GM13977 (cell line): ENCODE results near the gene DENND4A.

Experiments
- DNase-seq: peaks from one replicate; pipeline ENCODE4 v3.0.0; 2012; ENCODE audit warnings: low spot score
- in situ Hi-C: fragments of 300-500 bp; cut with MboI; formaldehyde crosslinking; loops from one replicate; pipeline ENCODE4 v1.12.0; 2022; ENCODE audit warnings: low sequenced_read_pairs, low pct_unique_long_range_greater_than_20kb, mixed read lengths, inconsistent platforms; ENCODE audit not compliant: unreplicated experiment
- TF ChIP-seq, protein P1 (sequence below): IDR thresholded peaks from 2 replicates; pipeline ENCODE4 v1.5.1; 2012; ENCODE audit warnings: mild to moderate bottlenecking, control low read depth; ENCODE audit not compliant: insufficient read depth; ENCODE audit errors: extremely low read depth, missing control alignments

Gene DENND4A

DNA sequence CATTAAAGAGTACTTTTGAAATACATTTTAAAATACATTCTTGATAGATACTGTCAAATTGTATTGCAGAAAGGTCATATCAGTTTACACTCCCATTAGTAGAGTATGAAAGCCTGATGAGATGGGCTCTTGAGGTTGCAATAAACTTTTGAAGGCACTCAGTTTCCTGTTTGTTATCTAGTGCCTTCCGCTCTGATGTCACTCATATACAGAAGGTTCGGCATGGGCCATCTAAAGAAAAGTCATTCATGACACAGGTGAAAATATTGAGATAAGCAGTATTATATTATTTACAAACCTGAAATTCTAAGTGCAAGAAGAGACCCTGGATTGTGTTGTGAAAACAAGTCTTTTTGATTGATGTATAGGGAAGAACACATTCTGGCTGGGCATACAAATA is 36.5 kb upstream of the DENND4A start:
- DNase-seq, result no peak
- TF ChIP-seq, protein P1, sequence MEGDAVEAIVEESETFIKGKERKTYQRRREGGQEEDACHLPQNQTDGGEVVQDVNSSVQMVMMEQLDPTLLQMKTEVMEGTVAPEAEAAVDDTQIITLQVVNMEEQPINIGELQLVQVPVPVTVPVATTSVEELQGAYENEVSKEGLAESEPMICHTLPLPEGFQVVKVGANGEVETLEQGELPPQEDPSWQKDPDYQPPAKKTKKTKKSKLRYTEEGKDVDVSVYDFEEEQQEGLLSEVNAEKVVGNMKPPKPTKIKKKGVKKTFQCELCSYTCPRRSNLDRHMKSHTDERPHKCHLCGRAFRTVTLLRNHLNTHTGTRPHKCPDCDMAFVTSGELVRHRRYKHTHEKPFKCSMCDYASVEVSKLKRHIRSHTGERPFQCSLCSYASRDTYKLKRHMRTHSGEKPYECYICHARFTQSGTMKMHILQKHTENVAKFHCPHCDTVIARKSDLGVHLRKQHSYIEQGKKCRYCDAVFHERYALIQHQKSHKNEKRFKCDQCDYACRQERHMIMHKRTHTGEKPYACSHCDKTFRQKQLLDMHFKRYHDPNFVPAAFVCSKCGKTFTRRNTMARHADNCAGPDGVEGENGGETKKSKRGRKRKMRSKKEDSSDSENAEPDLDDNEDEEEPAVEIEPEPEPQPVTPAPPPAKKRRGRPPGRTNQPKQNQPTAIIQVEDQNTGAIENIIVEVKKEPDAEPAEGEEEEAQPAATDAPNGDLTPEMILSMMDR, result no peak
- in situ Hi-C loops, result no loop called here

DNA sequence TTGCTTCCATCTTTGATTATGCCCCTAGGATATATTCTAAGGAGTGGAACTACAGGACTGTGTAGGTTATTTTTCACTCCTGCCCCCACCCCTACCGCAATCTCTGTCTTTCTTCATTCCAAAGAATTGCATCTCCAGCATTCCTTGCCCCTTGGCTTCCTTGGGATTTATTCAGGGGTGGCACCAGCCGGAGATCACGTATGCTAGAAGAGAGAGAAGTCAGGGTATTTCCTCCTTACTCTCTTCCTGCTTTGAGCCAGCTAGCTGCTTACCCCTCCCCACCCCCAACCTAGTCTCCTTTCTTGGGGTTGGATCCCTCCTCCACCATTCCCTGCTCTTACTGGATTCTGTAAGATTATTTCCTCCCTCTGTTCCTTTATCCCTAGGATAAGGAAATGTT is 35.0 kb upstream of the DENND4A start:
- DNase-seq, result no peak
- in situ Hi-C loops, result no loop called here
- TF ChIP-seq, protein P1, result no peak

- TF ChIP-seq, protein P1, result no peak
- in situ Hi-C loops, result no loop called here
- DNase-seq, result no peak
Observed at GRCh38 chr15:65824941-65825544, 33.0 kb upstream of the DENND4A start.

DNA sequence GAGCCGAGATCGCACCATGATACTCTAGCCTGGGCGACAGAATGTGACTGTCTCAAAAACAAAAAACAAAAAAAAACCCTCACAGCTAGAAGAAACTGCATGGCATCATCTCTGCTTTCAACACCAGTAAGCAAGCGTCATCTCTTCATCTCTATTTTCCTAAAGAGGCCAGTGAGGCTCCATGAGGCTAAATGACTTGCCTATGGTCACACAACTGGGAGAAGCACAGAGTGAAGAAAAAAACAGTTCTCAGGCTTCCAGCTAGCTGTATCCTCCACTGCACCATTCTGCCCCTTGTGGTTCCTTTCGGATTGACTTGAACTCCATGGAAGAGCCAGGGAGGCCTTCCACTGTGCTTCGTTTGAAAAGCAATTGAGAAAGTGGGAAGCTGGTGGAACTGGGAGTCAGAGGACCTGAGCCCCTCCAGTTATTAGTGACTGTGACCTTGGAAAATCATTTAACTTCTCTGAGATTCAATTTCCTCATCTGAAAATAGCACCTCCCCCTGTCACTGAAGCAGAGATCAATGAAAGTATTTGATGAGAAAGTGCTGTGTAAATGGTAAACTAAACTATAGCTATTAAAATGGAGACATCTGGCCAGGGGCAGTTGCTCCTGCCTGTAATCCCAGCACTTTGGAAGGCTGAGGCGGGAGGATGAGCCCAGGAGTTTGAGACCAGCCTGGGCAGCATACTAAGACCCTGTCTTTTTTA is 32.1 kb upstream of the DENND4A start:
- TF ChIP-seq, protein P1, result peak; percentile 44
- peak; percentile 18 for DNase-seq
- in situ Hi-C loops, result no loop called here

- no peak for DNase-seq
- TF ChIP-seq, protein P1, result no peak
- in situ Hi-C loops, result no loop called here
Observed at GRCh38 chr15:65822316-65822715, 30.2 kb upstream of the DENND4A start.

GRCh38 chr15:65821070-65821469 is 29.0 kb upstream of the DENND4A start:
- TF ChIP-seq, protein P1, result no peak
- in situ Hi-C loops, result no loop called here
- DNase-seq, result no peak
